Measurements from ENCODE around the gene GSTT2.

GSTT2 gene

DNA sequence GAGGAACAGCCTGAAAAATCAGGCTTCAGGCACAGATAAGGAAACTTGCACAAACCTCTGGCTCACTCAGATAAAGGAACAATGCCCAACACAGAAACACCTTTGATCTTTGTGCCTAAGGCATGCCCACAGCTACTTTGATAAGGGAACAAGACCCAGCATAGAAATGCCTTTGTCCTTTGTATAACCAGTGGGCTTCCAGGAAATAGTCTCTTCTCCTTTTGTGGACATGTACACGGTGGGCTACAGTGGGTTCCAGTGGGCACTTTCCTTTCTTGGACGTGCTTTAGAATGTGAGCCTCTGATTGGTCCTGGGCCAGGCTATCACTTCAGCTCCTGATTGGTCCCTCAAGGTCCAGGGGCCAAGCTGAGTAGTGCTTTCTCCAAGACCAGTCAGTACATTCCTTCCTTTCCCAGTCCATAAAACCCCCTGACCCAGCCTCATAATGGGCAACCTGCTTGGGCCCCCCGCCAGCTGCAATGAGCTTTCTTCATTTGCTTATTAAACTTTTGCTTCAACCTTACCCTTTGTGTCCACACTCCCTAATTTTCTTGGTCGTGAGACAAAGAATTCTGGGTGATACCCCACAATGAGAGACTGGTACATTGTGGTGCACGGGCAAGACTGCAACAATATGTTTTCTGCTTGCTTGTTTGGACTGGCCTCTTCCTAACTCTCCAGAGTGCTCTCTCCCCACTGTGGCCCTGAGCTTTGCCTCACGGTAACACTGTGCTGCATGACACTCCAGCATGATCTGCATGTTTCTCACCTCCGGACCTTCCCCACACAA lies 29.5 kb downstream of the GSTT2 start:
- Mint-ChIP-seq H3K4me1 (ENCODE audit: low read depth) (peaks cover 62% of the 10 kb centered on the region), H3K27me3 (no peaks in the 10 kb centered on the region), H3K9me3 (no peaks in the 10 kb centered on the region), H3K36me3 (ENCODE audit: low read depth) (peaks cover 15% of the 10 kb centered on the region), H3K4me3 (no peak overlapping the region), H3K27ac (peak overlapping the region; percentile 50)
- intact Hi-C loops (cut with micrococcal nuclease), result no loop called here

DNA sequence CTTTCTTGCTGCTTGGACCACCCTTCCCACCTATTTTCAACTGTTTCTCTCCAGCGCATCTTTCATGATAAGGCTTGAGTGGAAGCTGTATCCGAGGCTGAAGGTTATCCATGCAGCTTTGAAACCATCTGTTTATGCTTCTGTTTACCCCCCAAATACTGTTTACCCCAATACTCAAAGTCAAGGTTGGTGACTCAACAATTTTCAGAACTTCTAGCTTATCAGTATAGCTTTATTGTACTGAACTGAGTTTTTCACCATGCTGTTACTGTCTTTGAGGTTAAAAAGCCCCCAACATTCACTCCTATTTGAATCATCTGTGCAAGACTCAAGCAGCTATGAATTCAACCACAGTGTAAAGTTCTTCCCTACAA lies 30.1 kb downstream of the GSTT2 start:
- H3K9me3 Mint-ChIP-seq, result no peaks in the 10 kb centered on the region
- no peaks in the 10 kb centered on the region for H3K27me3 Mint-ChIP-seq
- H3K36me3 Mint-ChIP-seq (ENCODE audit: low read depth), result peaks cover 15% of the 10 kb centered on the region
- no peak overlapping the region for H3K4me3 Mint-ChIP-seq
- peak overlapping the region; percentile 50 for H3K27ac Mint-ChIP-seq
- intact Hi-C loops (cut with micrococcal nuclease), result no loop called here
- H3K4me1 Mint-ChIP-seq (ENCODE audit: low read depth), result peaks cover 60% of the 10 kb centered on the region

DNA sequence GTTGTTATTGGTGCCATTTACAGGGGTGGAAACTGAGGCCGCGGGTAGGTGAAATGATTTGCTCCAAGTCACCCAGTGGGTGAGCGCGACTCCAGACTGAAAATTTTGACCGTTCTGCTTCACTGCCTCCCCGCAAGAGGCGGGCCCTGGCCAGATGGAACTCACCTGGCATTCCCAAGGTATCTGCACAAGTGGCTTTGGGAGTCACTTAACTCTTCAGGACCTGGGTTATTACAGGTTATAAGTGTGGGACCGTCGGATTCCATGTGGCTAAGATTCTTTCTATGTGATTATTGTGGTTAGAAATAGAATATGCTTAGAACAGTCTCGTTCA lies 31.8 kb downstream of the GSTT2 start:
- Mint-ChIP-seq H3K4me1 (ENCODE audit: low read depth) (peaks cover 43% of the 10 kb centered on the region), H3K36me3 (ENCODE audit: low read depth) (peaks cover 15% of the 10 kb centered on the region), H3K9me3 (no peaks in the 10 kb centered on the region), H3K27ac (peak overlapping the region; percentile 97), H3K4me3 (peak overlapping the region; percentile 89), H3K27me3 (no peaks in the 10 kb centered on the region)
- intact Hi-C loops (cut with micrococcal nuclease), result no loop called here

DNA sequence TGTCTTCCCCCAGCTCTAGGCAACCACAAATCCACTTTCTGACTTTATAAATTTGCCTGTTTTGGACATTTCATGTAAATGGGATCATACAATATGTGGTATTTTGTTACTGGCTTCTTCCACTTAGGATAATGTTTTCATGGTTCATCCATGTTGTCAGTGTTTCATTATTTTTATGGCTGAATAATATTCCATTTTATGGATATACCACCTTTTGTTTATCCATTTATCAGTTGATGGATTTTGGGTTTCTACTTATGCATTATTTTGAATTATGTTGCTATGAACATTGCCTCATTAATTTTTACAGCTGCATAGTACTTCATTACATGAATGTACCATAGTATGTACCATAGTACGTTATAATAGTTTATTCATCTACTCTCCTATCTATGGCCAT lies 36.2 kb downstream of the GSTT2 start:
- Mint-ChIP-seq H3K27me3 (no peaks in the 10 kb centered on the region), H3K36me3 (ENCODE audit: low read depth) (peaks cover 28% of the 10 kb centered on the region), H3K4me1 (ENCODE audit: low read depth) (peaks cover 31% of the 10 kb centered on the region), H3K27ac (no peak overlapping the region), H3K9me3 (no peaks in the 10 kb centered on the region), H3K4me3 (no peak overlapping the region)
- intact Hi-C loops (cut with micrococcal nuclease), result no loop called here

DNA sequence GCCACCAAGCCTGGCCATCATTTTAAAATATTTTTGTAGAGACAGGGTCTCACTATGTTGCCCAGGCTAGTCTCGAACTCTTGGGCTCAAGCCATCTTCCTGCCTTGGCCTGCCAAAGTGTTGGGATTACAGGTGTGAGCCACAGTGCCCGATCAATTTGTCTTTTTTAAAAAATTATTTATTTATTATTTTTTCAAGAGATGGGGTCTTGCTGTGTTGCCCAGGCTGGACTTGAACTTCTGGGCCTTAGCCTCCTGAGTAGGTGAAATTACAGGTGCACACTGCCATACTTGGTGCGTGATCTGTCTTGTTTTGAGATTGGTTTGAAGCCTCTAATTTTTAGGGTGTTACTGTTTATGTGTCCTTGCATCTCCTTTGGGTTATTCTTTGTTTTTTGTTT lies 41.4 kb downstream of the GSTT2 start:
- peaks cover 5% of the 10 kb centered on the region for H3K4me1 Mint-ChIP-seq (ENCODE audit: low read depth)

DNA sequence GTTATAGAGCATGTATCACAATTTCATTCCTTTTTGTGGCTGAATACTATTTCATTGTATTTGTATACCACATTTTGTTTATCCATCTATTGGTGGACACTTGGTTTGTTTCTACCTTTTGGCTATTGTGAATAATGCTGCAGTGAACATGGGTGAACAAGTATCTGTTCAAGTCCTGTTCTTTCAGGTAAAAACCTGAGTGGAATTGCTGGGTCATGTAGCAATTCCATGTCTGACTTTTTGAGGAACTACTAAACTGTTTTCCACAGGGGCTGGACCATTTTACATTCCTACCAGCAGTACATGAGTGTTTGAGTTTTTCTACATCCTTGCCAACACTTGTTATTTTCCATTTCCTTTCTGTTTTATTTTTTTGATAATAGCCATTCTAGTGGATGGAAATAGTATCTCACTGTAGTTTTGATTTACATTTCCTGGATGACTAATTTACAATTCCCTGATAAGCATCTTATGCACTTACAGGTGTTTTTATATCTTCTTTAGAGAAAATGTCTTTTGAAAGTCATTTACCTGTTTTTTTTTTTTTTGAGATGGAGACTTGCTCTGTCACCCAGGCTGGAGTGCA lies 43.4 kb downstream of the GSTT2 start:
- H3K4me3 Mint-ChIP-seq, result no peak overlapping the region
- no peaks in the 10 kb centered on the region for H3K27me3 Mint-ChIP-seq
- intact Hi-C loops (cut with micrococcal nuclease), result no loop called here
- H3K4me1 Mint-ChIP-seq (ENCODE audit: low read depth), result no peaks in the 10 kb centered on the region
- H3K27ac Mint-ChIP-seq, result no peak overlapping the region
- H3K9me3 Mint-ChIP-seq, result no peaks in the 10 kb centered on the region
- H3K36me3 Mint-ChIP-seq (ENCODE audit: low read depth), result peaks cover 38% of the 10 kb centered on the region

More for the DNA sequence above, 41.4 kb downstream of the GSTT2 start:
- intact Hi-C loops (cut with micrococcal nuclease), result no loop called here
- Mint-ChIP-seq H3K36me3 (ENCODE audit: low read depth) (peaks cover 44% of the 10 kb centered on the region), H3K27me3 (no peaks in the 10 kb centered on the region), H3K27ac (no peak overlapping the region), H3K4me3 (no peak overlapping the region), H3K9me3 (no peaks in the 10 kb centered on the region)

DNA sequence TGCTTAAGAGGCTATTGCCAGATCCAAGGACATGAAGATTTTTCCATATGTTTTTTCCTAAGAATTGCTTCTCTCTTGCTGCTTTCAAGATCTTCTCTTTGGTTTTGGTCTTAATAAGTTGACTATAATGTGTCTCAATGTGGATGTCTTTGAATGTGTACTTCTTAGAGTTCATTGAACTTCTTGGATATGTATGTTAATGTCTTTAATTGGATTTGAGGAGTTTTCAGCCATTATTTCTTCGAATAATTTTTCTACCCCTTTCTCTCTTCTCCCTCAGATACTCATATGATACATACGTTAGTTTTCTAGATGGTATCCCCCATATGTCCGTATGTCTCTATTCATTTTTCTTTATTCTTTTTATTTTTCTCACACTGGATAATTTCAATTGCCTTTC lies 44.4 kb downstream of the GSTT2 start:
- no peaks in the 10 kb centered on the region for H3K4me1 Mint-ChIP-seq (ENCODE audit: low read depth)
- intact Hi-C loops (cut with micrococcal nuclease), result no loop called here
- no peak overlapping the region for H3K27ac Mint-ChIP-seq
- no peak overlapping the region for H3K4me3 Mint-ChIP-seq
- no peaks in the 10 kb centered on the region for H3K9me3 Mint-ChIP-seq
- no peaks in the 10 kb centered on the region for H3K27me3 Mint-ChIP-seq
- H3K36me3 Mint-ChIP-seq (ENCODE audit: low read depth), result peaks cover 33% of the 10 kb centered on the region

DNA sequence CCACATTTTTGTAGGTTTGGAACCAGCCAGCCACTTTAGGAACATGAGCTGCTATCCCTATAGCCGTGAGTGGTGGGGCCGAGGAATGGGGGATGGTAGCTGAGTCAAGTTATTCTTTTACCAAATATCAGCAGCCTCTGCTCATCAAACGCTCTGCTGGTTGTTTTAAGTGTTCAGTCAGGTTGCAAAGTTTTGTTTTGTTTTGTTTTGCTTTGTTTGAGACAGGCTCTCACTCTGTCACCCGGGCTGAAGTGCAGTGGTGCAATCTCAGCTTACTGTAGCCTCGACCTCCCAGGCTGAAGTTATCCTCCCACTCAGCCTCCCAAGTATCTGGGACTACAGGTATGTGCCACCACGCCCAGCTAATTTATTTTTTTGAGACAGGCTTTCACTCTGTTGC lies 45.5 kb downstream of the GSTT2 start:
- Mint-ChIP-seq H3K27me3 (no peaks in the 10 kb centered on the region), H3K9me3 (no peaks in the 10 kb centered on the region), H3K4me3 (no peak overlapping the region), H3K27ac (no peak overlapping the region), H3K4me1 (ENCODE audit: low read depth) (peaks cover 4% of the 10 kb centered on the region), H3K36me3 (ENCODE audit: low read depth) (peaks cover 37% of the 10 kb centered on the region)
- intact Hi-C loops (cut with micrococcal nuclease), result no loop called here

DNA sequence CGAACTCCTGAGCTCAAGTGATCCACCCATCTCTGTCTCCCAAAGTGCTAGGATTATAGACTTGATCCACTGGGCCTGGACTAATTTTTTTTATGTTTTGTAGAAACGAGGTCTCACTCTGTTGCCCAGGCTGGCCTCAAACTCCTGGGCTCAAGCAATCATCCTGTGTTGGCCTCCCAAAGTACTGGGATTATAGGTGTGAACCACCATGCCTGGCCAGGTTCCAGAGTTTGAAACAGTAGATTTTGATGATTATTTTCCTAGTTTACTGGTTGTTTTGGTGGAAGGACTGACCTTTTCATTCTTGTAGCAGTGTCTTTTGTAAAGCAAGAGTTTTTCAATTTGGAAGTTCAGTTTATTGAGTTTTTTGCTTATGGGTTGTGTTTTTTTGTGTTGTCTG lies 46.1 kb downstream of the GSTT2 start:
- H3K27me3 Mint-ChIP-seq, result no peaks in the 10 kb centered on the region
- no peaks in the 10 kb centered on the region for H3K9me3 Mint-ChIP-seq
- intact Hi-C loops (cut with micrococcal nuclease), result no loop called here
- no peak overlapping the region for H3K27ac Mint-ChIP-seq
- no peak overlapping the region for H3K4me3 Mint-ChIP-seq
- peaks cover 7% of the 10 kb centered on the region for H3K4me1 Mint-ChIP-seq (ENCODE audit: low read depth)
- H3K36me3 Mint-ChIP-seq (ENCODE audit: low read depth), result peaks cover 43% of the 10 kb centered on the region

DNA sequence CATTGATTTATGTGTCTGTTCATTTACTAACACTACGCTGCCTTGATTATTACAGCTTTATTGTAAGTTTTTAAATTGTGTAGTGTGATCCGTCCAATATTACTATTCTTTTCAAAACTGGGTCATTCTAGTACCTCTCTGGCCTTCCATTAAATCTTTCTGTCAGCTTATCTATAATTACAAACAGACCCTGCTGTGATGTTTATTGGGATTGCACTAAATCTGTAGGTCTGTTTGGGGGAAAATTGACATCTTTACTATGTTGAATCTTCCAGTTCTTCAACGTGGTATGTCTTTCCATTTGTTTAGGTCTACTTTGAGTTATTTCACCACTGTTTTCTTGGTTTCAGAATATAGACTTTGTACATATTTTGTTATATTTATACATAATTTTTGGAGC lies 46.8 kb downstream of the GSTT2 start:
- H3K36me3 Mint-ChIP-seq (ENCODE audit: low read depth), result peaks cover 43% of the 10 kb centered on the region
- H3K27me3 Mint-ChIP-seq, result no peaks in the 10 kb centered on the region
- intact Hi-C loops (cut with micrococcal nuclease), result no loop called here
- H3K4me1 Mint-ChIP-seq (ENCODE audit: low read depth), result peaks cover 7% of the 10 kb centered on the region
- H3K9me3 Mint-ChIP-seq, result no peaks in the 10 kb centered on the region
- H3K4me3 Mint-ChIP-seq, result no peak overlapping the region
- no peak overlapping the region for H3K27ac Mint-ChIP-seq

DNA sequence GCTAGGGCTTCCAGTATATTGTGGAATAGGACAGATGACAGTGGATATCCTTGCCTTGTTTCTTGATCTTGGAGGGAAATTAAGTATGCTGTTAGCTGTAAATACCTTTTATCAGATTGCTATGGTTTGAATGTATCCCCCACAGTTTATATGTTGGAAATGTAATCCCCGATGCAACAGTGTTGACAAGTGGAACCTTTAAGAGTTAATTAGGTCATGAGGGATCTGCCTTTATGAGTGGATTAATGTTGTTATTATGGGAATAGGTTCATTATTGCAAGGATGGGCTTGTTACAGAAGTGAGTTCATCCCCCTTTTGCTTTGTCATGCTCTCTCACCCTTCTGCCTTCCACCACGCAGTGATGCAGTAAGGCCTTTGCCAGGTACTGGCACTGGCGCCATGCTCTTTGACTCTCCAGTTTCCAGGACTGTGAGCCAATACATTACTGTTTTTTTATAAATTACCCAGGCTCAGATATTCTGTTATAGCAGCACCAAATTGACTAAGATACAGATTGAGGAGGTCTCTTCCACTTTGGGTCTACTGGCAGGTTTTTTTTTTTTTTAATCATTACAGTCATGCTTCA lies 47.5 kb downstream of the GSTT2 start:
- Mint-ChIP-seq H3K27me3 (no peaks in the 10 kb centered on the region), H3K9me3 (no peaks in the 10 kb centered on the region), H3K36me3 (ENCODE audit: low read depth) (peaks cover 42% of the 10 kb centered on the region), H3K4me3 (no peak overlapping the region), H3K4me1 (ENCODE audit: low read depth) (peaks cover 13% of the 10 kb centered on the region), H3K27ac (no peak overlapping the region)
- intact Hi-C loops (cut with micrococcal nuclease), result no loop called here

DNA sequence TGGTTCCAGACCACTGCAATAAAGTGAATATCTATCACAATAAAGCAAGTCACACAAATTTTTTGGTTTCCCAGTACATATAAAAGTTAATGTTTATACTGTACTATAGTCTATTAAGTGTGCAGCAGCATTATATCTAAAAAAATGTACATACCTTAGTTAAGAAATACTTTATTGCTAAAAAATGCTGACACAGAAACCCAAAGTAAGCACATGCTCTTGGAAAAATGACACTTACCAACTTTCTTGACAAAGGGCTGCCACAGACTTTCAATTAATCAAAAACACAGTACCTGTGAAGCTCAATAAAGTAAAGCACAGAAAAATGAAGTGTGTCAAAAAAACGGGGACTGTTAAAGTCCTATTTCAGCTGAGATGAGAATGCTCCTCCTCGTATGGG lies 48.1 kb downstream of the GSTT2 start:
- intact Hi-C loops (cut with micrococcal nuclease), result no loop called here
- peaks cover 13% of the 10 kb centered on the region for H3K4me1 Mint-ChIP-seq (ENCODE audit: low read depth)
- no peak overlapping the region for H3K27ac Mint-ChIP-seq
- H3K36me3 Mint-ChIP-seq (ENCODE audit: low read depth), result peaks cover 42% of the 10 kb centered on the region
- no peaks in the 10 kb centered on the region for H3K27me3 Mint-ChIP-seq
- H3K4me3 Mint-ChIP-seq, result no peak overlapping the region
- no peaks in the 10 kb centered on the region for H3K9me3 Mint-ChIP-seq

DNA sequence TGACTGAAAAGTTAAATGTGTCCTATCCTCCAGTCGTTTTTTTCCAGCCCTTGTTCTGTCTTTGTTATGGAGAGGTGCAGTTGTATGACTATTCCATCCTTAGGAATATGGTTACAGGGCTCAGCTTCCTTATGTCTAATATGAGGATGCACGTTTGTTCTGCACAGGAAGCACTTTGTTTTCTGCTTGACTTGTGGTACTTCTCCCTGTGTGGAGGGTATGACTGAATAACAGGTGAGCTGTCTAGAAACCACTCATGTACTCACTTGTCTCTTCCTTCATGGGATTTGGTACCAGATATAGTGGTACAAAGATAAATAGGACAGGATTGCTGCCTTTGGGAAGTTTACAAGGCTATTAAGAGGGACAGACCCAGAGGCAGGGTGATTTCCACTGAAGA lies 48.6 kb downstream of the GSTT2 start:
- intact Hi-C loops (cut with micrococcal nuclease), result no loop called here
- Mint-ChIP-seq H3K27me3 (no peaks in the 10 kb centered on the region), H3K9me3 (no peaks in the 10 kb centered on the region), H3K4me3 (no peak overlapping the region), H3K36me3 (ENCODE audit: low read depth) (peaks cover 45% of the 10 kb centered on the region), H3K27ac (no peak overlapping the region), H3K4me1 (ENCODE audit: low read depth) (peaks cover 16% of the 10 kb centered on the region)

DNA sequence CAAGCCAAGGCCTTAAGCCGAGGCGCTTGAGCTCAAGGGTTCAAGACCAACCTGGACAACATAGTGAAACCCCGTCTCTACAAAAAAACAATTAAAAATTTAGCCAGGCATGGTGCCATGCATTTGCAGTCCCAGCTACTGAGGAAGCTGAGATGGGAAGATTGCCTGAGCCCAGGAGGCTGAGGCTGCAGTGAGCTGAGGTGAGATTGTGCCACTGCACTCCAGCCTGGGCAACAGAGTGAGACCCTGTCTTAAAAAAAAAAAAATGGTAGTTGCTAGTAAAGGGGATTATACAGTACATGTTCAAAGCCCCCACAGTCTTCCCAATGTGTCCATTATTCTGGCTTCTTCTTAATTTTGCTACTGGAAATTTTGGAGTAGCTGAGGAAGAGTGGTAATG lies 49.4 kb downstream of the GSTT2 start:
- Mint-ChIP-seq H3K27ac (no peak overlapping the region), H3K27me3 (no peaks in the 10 kb centered on the region), H3K9me3 (no peaks in the 10 kb centered on the region), H3K36me3 (ENCODE audit: low read depth) (peaks cover 45% of the 10 kb centered on the region), H3K4me1 (ENCODE audit: low read depth) (peaks cover 23% of the 10 kb centered on the region), H3K4me3 (no peak overlapping the region)
- intact Hi-C loops (cut with micrococcal nuclease), result no loop called here
